ENCODE measurements around the gene C11orf21.

- TF ChIP-seq, protein P1, sequence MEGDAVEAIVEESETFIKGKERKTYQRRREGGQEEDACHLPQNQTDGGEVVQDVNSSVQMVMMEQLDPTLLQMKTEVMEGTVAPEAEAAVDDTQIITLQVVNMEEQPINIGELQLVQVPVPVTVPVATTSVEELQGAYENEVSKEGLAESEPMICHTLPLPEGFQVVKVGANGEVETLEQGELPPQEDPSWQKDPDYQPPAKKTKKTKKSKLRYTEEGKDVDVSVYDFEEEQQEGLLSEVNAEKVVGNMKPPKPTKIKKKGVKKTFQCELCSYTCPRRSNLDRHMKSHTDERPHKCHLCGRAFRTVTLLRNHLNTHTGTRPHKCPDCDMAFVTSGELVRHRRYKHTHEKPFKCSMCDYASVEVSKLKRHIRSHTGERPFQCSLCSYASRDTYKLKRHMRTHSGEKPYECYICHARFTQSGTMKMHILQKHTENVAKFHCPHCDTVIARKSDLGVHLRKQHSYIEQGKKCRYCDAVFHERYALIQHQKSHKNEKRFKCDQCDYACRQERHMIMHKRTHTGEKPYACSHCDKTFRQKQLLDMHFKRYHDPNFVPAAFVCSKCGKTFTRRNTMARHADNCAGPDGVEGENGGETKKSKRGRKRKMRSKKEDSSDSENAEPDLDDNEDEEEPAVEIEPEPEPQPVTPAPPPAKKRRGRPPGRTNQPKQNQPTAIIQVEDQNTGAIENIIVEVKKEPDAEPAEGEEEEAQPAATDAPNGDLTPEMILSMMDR (conservative IDR thresholded peaks at IDR 0.05 in 1 of 2, IDR thresholded peaks at IDR 0.05 in 1 of 2; ENCODE audit: extremely low read depth in 1 of 2, insufficient read depth in 1 of 2, low read depth in 1 of 2, low read length in 2 of 2) = no peak
- TF ChIP-seq EZH2 (IDR thresholded peaks at IDR 0.05; ENCODE audit: borderline replicate concordance, low read length) = no peak
Measured at GRCh38 chr11:2299773-2300172, 1.9 kb downstream of the C11orf21 start.
